ENCODE results near the gene IL17REL. TPM values are rescaled to one million over a fixed set of nuclear protein-coding genes. Genes with fewer than 3 reads are reported as not detected.
A peak's percentile ranks its signal among the peaks of the same experiment; 100 is the strongest.

Gene IL17REL
- total and polyA plus RNA-seq, 10 of the 15 experiments (the other 5 are each of a cell fraction or from before 2014, with no cell fraction given) = 0.03 TPM; not detected in 9

- TF ChIP-seq, protein P1, sequence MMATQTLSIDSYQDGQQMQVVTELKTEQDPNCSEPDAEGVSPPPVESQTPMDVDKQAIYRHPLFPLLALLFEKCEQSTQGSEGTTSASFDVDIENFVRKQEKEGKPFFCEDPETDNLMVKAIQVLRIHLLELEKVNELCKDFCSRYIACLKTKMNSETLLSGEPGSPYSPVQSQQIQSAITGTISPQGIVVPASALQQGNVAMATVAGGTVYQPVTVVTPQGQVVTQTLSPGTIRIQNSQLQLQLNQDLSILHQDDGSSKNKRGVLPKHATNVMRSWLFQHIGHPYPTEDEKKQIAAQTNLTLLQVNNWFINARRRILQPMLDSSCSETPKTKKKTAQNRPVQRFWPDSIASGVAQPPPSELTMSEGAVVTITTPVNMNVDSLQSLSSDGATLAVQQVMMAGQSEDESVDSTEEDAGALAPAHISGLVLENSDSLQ (IDR thresholded peaks at IDR 0.05) = no peak
- TF ChIP-seq RCOR1 (conservative IDR thresholded peaks at IDR 0.05; ENCODE audit: low read depth, low read length) (no peak), ZNF217 (IDR thresholded peaks at IDR 0.05) (peak; percentile 69; the same call in 1 of the 2 replicates), PML (IDR thresholded peaks at IDR 0.05; ENCODE audit: low read length) (no peak), CEBPB (IDR thresholded peaks at IDR 0.05; ENCODE audit: borderline replicate concordance in 1 of 2, low read depth in 2 of 2, low read length in 2 of 2) (no peak), HDGF (IDR thresholded peaks at IDR 0.05) (peak; percentile 100), BCL11A (IDR thresholded peaks at IDR 0.05; ENCODE audit: low read depth, low read length) (no peak), RELB (IDR thresholded peaks at IDR 0.05; ENCODE audit: low read depth) (peak; percentile 92), CREM (IDR thresholded peaks at IDR 0.05; ENCODE audit: low read depth) (no peak), YBX1 (IDR thresholded peaks at IDR 0.05) (peak; percentile 36; the same call in 1 of the 2 replicates), FOXK2 (IDR thresholded peaks at IDR 0.05) (no peak), ZNF384 (IDR thresholded peaks at IDR 0.05; ENCODE audit: borderline replicate concordance, low read depth, low read length) (no peak)
- TF ChIP-seq, protein P2, sequence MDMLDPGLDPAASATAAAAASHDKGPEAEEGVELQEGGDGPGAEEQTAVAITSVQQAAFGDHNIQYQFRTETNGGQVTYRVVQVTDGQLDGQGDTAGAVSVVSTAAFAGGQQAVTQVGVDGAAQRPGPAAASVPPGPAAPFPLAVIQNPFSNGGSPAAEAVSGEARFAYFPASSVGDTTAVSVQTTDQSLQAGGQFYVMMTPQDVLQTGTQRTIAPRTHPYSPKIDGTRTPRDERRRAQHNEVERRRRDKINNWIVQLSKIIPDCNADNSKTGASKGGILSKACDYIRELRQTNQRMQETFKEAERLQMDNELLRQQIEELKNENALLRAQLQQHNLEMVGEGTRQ (IDR thresholded peaks at IDR 0.05; ENCODE audit: borderline replicate concordance, low read depth, low read length) = no peak
Observed at GRCh38 chr22:49975543-49976389, 36.8 kb downstream of the IL17REL start (continued).
